Tibial nerve (tissue), 4 donors: ENCODE results near the gene TENM4. TPM values are rescaled to one million over a fixed set of nuclear protein-coding genes. Genes with fewer than 3 reads are reported as not detected.

Experiments used
- DNase-seq, 2 donors: peaks; one replicate each; pipeline ENCODE4 v3.0.0-alpha.2; 2019; ENCODE audit warnings: low spot score in 2 of 2
- H3K27ac ChIP-seq, 4 donors: fragments of 200-600 bp; sonication (generic) in 3 of 4; one replicate each; pipeline ENCODE4 v1.5.1; 2017 to 2019; ENCODE audit warnings: mild to moderate bottlenecking in 1 of 4
- H3K27me3 ChIP-seq, 2 donors: fragments of 200-600 bp; sonication (generic) in 1 of 2; one replicate each; pipeline versions ENCODE4 v1.5.1 to v1.6.0; 2017 to 2019
- H3K36me3 ChIP-seq, 3 donors: fragments of 200-600 bp; sonication (generic); one replicate each; pipeline ENCODE4 v1.5.1; 2018 to 2019
- H3K4me1 ChIP-seq, 4 donors: fragments of 200-600 bp; sonication (generic) in 3 of 4; one replicate each; pipeline ENCODE4 v1.5.1; 2017 to 2019
- H3K4me3 ChIP-seq, 4 donors: fragments of 200-600 bp; sonication (generic) in 3 of 4; one replicate each; pipeline ENCODE4 v1.5.1; 2017 to 2019; ENCODE audit warnings: mild to moderate bottlenecking in 1 of 4, moderate library complexity in 1 of 4
- H3K9me3 ChIP-seq, 4 donors: fragments of 200-600 bp; sonication (generic) in 3 of 4; one replicate each; pipeline ENCODE4 v1.5.1; 2017 to 2019
- EP300 ChIP-seq, 2 donors: sonication (generic); formaldehyde crosslinking; IDR thresholded peaks; one replicate each; pipeline ENCODE4 v1.6.1; 2017; ENCODE audit warnings: antibody characterized with exemption in 2 of 2, mild to moderate bottlenecking in 1 of 2
- POLR2A ChIP-seq, 2 donors: fragments of 450-650 bp; IDR thresholded peaks; one replicate each; pipeline ENCODE4 v1.6.1; 2017; ENCODE audit warnings: antibody characterized with exemption in 2 of 2, mild to moderate bottlenecking in 2 of 2, moderate library complexity in 2 of 2
- WGBS, 2 donors: methylation state at CpG; one replicate each; pipeline ENCODE4 v1.1.5; 2018; 5-methylcytosine and 5-hydroxymethylcytosine counted together
- total RNA-seq, 4 donors: library from RNA; depleted of rRNA; stranded (reverse); fragments of >200 nt; gene quantifications; one replicate each; pipeline ENCODE4 v1.1.0, GENCODE V29; 2016
- TF ChIP-seq, protein P1 (sequence below), 5 experiments: fragments of 200-600 bp in 3 of 5; fragments of 450-650 bp in 2 of 5; sonication (generic) in 3 of 5; IDR thresholded peaks; one replicate each; pipeline ENCODE4 v1.5.1; 2016 to 2019; ENCODE audit warnings: antibody characterized with exemption in 5 of 5, mild to moderate bottlenecking in 3 of 5, moderate library complexity in 2 of 5

Gene TENM4
- total RNA-seq, 4 donors from 2014 or later = 15.3 to 36.3 (median 19.6) TPM

DNA sequence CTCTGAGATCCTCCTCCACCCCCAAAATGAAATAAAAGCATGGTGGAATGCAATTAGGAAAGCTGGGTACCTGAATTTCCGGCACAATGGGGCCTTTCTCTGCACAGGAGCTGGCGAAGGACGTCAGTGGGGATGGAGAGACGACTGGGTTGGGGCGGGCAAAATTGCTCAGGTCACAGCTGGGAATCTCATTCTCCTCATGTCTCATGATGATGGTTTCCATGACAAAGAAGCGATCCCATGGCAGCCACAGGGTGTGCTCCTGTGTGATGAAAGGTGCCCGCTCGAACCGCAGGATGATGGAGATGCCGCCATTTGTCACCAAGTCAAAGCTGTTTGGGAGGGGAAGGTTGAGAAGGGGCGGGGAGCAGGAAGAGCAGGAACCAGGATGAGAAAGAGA lies 708.6 kb downstream of the TENM4 start:
- Histone ChIP-seq H3K27ac (no peak overlapping the region), H3K4me3 (no peak overlapping the region), H3K36me3 (no peaks in the 10 kb centered on the region), H3K4me1 (no peaks in the 10 kb centered on the region), H3K27me3 (no peaks in the 10 kb centered on the region), H3K9me3 (no peaks in the 10 kb centered on the region)
- no peak for DNase-seq
- 87 to 88% methylated on average over 11 of the region's 11 CpGs for WGBS, 2 donors
- TF ChIP-seq, protein P1, sequence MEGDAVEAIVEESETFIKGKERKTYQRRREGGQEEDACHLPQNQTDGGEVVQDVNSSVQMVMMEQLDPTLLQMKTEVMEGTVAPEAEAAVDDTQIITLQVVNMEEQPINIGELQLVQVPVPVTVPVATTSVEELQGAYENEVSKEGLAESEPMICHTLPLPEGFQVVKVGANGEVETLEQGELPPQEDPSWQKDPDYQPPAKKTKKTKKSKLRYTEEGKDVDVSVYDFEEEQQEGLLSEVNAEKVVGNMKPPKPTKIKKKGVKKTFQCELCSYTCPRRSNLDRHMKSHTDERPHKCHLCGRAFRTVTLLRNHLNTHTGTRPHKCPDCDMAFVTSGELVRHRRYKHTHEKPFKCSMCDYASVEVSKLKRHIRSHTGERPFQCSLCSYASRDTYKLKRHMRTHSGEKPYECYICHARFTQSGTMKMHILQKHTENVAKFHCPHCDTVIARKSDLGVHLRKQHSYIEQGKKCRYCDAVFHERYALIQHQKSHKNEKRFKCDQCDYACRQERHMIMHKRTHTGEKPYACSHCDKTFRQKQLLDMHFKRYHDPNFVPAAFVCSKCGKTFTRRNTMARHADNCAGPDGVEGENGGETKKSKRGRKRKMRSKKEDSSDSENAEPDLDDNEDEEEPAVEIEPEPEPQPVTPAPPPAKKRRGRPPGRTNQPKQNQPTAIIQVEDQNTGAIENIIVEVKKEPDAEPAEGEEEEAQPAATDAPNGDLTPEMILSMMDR (IDR thresholded peaks at IDR 0.05) = no peak
- TF ChIP-seq EP300 (IDR thresholded peaks at IDR 0.05) (no peak), POLR2A (IDR thresholded peaks at IDR 0.05) (no peak)

DNA sequence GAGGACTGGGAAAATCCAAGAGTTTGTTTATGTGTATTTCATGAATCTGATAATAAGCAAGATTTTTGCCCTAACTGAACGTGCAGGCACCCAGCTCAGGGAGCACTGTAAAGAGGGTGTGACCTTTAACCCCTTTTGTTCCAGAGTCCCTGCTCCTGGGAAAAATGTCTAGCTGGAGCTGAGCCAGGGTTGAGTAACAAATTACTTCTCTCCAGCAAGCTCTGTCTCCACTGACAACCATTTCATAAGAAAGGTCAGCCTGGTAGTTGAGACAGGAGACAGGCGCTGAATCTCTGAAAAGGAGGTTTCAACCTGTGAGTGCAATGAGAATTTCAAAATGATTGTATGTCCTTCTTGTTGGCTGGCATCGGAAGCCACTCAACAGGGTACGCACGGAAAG lies 709.8 kb downstream of the TENM4 start:
- Histone ChIP-seq H3K27me3 (no peaks in the 10 kb centered on the region), H3K36me3 (no peaks in the 10 kb centered on the region), H3K4me1 (no peaks in the 10 kb centered on the region), H3K27ac (no peak overlapping the region), H3K9me3 (no peaks in the 10 kb centered on the region), H3K4me3 (no peak overlapping the region)
- no peak for DNase-seq
- no peak for TF ChIP-seq EP300 (IDR thresholded peaks at IDR 0.05)
- no peak for TF ChIP-seq POLR2A (IDR thresholded peaks at IDR 0.05)
- TF ChIP-seq, protein P1 (IDR thresholded peaks at IDR 0.05) = no peak
- WGBS, 2 donors = 74 to 77% methylated on average over 5 of the region's 5 CpGs

DNA sequence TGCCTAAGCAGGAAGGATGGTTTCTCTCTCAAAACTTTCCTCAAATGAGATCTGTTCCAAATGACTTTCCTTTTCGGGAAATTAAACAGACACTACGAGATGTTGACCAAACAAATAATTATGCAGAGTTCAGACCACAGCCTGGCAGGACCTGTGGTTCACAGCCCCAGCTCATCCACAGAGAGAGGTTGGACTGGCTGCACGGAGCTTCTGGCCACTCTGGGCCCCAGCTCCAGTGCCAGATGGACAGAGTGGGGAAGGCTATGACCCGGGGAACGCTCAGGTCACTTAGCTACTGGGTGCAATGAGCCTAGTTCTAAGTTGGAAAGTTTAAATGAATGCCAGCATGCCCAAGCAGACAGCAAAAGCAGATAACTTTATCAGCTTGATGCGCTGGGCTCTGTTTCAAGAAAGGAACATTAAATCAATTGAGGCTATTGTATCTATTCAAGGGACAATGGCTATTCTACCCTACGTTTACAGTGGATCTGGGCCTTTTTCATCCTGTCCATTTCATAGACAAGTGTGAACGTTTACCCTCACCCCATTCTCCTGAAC lies 710.5 kb downstream of the TENM4 start:
- TF ChIP-seq, protein P1 (IDR thresholded peaks at IDR 0.05) = no peak
- no peak for TF ChIP-seq EP300 (IDR thresholded peaks at IDR 0.05)
- TF ChIP-seq POLR2A (IDR thresholded peaks at IDR 0.05) = no peak
- no peaks in the 10 kb centered on the region for H3K9me3 ChIP-seq
- no peaks in the 10 kb centered on the region for H3K4me1 ChIP-seq
- no peak overlapping the region for H3K27ac ChIP-seq
- no peaks in the 10 kb centered on the region for H3K27me3 ChIP-seq
- H3K4me3 ChIP-seq = no peak overlapping the region
- no peak for DNase-seq
- 65 to 72% methylated on average over 8 of the region's 8 CpGs for WGBS, 2 donors
- H3K36me3 ChIP-seq = no peaks in the 10 kb centered on the region

DNA sequence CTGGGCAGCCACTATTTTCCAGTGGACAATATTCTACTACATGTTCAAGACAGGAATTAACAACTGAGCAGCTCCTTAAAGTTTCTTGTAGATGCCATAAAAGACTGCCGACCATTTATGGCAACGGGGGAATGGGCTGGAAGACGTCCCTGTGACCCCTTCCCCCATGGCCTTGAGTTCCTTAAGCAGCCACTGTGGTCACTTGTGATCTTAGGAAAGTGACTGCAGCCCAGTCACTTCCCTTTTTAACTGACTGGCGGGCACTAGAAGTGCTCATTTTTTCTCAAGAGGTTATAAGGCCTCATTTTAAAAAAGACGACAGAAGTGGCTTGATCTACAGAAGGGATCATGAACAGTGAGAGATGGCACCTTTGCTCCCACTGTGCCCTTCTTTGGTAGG lies 713.0 kb downstream of the TENM4 start:
- Histone ChIP-seq H3K27ac (no peak overlapping the region), H3K36me3 (no peaks in the 10 kb centered on the region), H3K4me1 (no peaks in the 10 kb centered on the region), H3K27me3 (no peaks in the 10 kb centered on the region), H3K9me3 (no peaks in the 10 kb centered on the region), H3K4me3 (no peak overlapping the region)
- WGBS, 2 donors = 43 to 52% methylated on average over 5 of the region's 5 CpGs
- no peak for TF ChIP-seq POLR2A (IDR thresholded peaks at IDR 0.05)
- TF ChIP-seq, protein P1 (IDR thresholded peaks at IDR 0.05) = no peak
- TF ChIP-seq EP300 (IDR thresholded peaks at IDR 0.05) = no peak
- DNase-seq = no peak

DNA sequence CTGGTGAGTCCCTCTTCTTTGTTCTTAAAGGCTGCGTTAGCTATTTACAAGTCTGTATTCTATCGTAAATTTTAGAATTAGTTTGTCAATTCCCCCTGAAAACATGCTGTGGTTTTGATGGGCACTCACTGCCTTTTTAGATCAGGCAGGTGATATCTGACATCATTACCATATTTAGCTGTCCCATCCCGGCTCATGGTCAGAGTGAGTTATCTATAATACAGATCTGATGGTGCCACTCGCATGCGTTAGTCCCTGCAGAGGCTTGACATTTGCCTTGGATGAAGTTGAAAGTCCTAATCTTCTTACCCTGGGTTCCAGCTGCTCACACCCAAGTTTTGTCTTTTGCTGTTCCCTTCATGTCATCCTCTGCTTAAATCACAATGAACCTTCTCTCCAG lies 715.6 kb downstream of the TENM4 start:
- Histone ChIP-seq H3K27ac (no peak overlapping the region), H3K4me3 (no peak overlapping the region), H3K4me1 (no peaks in the 10 kb centered on the region), H3K36me3 (no peaks in the 10 kb centered on the region), H3K27me3 (no peaks in the 10 kb centered on the region), H3K9me3 (no peaks in the 10 kb centered on the region)
- TF ChIP-seq POLR2A (IDR thresholded peaks at IDR 0.05) = no peak
- no peak for TF ChIP-seq EP300 (IDR thresholded peaks at IDR 0.05)
- TF ChIP-seq, protein P1 (IDR thresholded peaks at IDR 0.05) = no peak
- WGBS, 2 donors = 94 to 95% methylated on average over 5 of the region's 5 CpGs
- no peak for DNase-seq
